Measurements from ENCODE around the gene SPATA7.

SPATA7 gene

DNA sequence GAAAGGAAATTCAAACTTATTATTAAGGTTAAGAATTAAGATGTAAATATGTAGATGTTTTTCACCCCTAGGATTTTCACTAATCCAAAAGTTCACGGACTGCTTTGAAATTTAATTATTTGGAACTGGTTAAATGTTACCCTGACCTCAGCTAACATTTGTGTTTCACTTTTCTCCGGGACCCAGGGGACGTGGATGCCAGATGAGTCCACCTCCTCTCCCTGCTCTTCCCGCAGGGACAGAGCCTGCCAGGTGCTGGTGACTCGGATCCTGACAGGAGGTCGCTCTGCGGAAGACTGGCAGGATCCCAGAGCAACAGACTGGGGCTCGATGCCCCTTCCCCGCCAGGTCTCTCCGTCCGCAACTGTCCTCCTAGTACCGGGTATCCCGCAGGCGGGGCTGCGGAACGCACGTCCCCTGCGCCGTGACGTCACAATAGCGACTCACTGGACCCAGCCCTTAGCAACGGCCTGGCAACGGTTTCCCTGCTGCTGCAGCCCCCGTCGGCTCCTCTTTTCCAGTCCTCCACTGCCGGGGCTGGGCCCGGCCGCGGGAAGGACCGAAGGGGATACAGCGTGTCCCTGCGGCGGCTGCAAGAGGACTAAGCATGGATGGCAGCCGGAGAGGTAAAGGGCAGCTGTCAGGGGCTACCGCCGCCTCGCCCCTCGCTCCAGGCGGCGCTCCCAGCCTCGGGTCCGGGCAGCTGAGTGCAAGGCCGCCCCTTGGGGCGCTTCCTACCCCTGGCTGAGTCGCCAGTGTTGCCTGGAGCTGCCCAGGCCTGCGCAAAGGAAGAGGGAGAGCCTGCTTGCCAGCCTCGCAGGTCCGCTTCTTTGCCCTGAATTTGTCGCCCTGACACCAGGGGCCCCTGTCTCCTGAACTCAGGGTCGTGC lies at the start of gene SPATA7:
SPATA7 (plus strand) TSS at position 446 of the 890 bp plus-strand sequence; CDS start at position 608, 162 bp downstream.
- H3K27me3 ChIP-seq (ENCODE audit: control insufficient read depth, insufficient read depth, low read length), result no peaks in the 10 kb centered on the region

DNA sequence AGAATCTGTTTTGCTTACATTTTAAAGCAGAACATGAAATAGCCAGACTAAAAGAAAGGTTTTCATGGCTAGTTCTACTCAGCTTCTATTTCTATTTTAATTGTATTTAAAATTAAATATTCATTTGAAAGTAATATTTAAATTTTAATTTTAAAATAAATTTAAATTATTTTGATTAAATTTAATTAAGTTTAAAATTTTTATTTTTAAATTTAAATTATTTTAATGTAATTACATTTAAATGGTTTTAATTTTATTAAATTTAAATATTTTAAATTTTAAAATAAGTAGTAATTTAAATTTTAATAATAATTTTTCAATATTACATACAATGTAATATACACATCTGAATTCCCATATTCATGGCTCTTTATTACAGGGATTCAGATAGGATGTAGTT lies 45.1 kb upstream of the SPATA7 start:
- Histone ChIP-seq H3K4me1 (ENCODE audit: control insufficient read depth, insufficient read depth, low read length) (no peaks in the 10 kb centered on the region), H3K9ac (ENCODE audit: low read length) (no peak overlapping the region), H3K4me3 (ENCODE audit: low read length) (no peak overlapping the region), H3K27me3 (ENCODE audit: control insufficient read depth, insufficient read depth, low read length) (peaks cover 4% of the 10 kb centered on the region), H3K9me3 (ENCODE audit: control insufficient read depth, low read length) (no peaks in the 10 kb centered on the region), H3K36me3 (ENCODE audit: control insufficient read depth, insufficient read depth, low read length) (no peaks in the 10 kb centered on the region)

More for the DNA sequence above, at the start of gene SPATA7:
- Histone ChIP-seq H3K9me3 (ENCODE audit: control insufficient read depth, low read length) (no peaks in the 10 kb centered on the region), H3K36me3 (ENCODE audit: control insufficient read depth, insufficient read depth, low read length) (no peaks in the 10 kb centered on the region), H3K4me1 (ENCODE audit: control insufficient read depth, insufficient read depth, low read length) (no peaks in the 10 kb centered on the region), H3K9ac (ENCODE audit: low read length) (peak within 1 kb of the TSS; percentile 90), H3K4me3 (ENCODE audit: low read length) (peak within 1 kb of the TSS; percentile 97)

DNA sequence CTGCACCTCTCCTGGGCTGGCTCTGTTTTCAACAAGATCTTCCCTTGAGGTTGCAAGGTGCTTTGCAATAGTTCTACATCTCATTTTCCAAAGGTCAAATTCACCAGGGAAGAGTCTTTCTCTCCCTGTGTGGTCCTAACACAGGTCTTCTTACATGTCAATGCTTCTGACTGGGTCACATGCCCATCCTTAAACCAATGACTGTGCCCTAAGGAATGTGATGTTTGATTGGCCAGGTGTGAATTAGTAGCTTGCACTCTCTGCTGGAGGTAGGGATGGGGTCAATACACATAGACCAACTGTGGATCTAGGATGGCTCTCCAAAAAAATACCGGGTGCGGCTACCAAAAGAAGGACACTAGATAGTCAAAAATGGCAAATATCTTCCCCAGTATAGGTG lies 42.5 kb upstream of the SPATA7 start:
- Histone ChIP-seq H3K4me1 (ENCODE audit: control insufficient read depth, insufficient read depth, low read length) (no peaks in the 10 kb centered on the region), H3K9me3 (ENCODE audit: control insufficient read depth, low read length) (no peaks in the 10 kb centered on the region), H3K4me3 (ENCODE audit: low read length) (no peak overlapping the region), H3K36me3 (ENCODE audit: control insufficient read depth, insufficient read depth, low read length) (no peaks in the 10 kb centered on the region), H3K9ac (ENCODE audit: low read length) (no peak overlapping the region), H3K27me3 (ENCODE audit: control insufficient read depth, insufficient read depth, low read length) (peaks cover 4% of the 10 kb centered on the region)

DNA sequence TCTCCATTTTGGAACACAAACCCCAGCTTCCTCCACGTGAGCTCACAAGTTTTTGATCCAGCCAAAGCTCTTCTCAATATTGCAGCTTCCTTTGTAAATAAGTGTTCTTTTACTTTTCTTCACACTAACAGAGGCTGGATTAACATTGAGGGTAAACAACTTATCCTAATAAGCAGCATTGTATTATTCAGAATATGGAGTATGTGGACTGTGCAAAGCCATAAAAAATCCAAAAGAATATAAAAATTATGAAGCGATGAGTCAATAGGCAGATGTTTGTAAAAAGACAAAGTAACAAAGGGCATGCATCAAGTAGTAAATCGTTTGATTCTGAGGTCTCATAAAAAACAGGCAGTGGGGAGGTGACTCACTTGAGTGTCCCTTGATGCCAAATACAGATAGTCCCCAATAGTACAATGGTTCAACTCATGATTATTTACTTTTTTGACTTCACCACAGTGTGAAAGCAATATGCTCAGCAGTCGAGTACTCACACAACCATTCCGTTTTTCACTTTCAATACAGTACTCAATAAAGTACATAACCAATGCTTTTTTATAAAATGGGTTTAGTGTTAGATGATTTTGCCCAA lies 39.3 kb upstream of the SPATA7 start:
- H3K9ac ChIP-seq (ENCODE audit: low read length), result no peak overlapping the region
- peaks cover 4% of the 10 kb centered on the region for H3K27me3 ChIP-seq (ENCODE audit: control insufficient read depth, insufficient read depth, low read length)
- H3K36me3 ChIP-seq (ENCODE audit: control insufficient read depth, insufficient read depth, low read length), result no peaks in the 10 kb centered on the region
- H3K9me3 ChIP-seq (ENCODE audit: control insufficient read depth, low read length), result no peaks in the 10 kb centered on the region
- no peak overlapping the region for H3K4me3 ChIP-seq (ENCODE audit: low read length)
- H3K4me1 ChIP-seq (ENCODE audit: control insufficient read depth, insufficient read depth, low read length), result no peaks in the 10 kb centered on the region

DNA sequence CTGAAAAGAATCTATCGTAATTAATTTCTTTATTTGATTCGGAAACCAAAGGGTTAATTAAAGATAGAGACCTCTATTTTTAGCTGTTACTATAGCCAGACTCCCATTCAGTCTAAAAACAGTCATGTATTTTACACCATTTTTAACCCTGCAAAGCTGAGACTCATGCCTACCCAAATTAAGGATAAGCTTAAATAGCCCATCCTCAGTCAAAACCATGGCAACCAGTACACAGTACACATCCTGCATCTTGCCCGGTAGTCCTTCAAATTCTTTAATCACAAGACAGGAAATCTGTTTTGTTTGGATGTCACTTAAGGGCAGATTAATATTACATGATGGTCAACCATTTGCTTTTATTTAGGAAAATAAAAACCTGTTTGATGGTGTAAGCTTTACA lies 36.9 kb upstream of the SPATA7 start:
- Histone ChIP-seq H3K4me1 (ENCODE audit: control insufficient read depth, insufficient read depth, low read length) (no peaks in the 10 kb centered on the region), H3K36me3 (ENCODE audit: control insufficient read depth, insufficient read depth, low read length) (no peaks in the 10 kb centered on the region), H3K9ac (ENCODE audit: low read length) (no peak overlapping the region), H3K27me3 (ENCODE audit: control insufficient read depth, insufficient read depth, low read length) (no peaks in the 10 kb centered on the region), H3K4me3 (ENCODE audit: low read length) (no peak overlapping the region), H3K9me3 (ENCODE audit: control insufficient read depth, low read length) (no peaks in the 10 kb centered on the region)

GRCh38 chr14:88351966-88352691 lies 33.3 kb upstream of the SPATA7 start:
- no peaks in the 10 kb centered on the region for H3K4me1 ChIP-seq (ENCODE audit: control insufficient read depth, insufficient read depth, low read length)
- H3K9ac ChIP-seq (ENCODE audit: low read length), result no peak overlapping the region
- H3K36me3 ChIP-seq (ENCODE audit: control insufficient read depth, insufficient read depth, low read length), result no peaks in the 10 kb centered on the region
- no peaks in the 10 kb centered on the region for H3K9me3 ChIP-seq (ENCODE audit: control insufficient read depth, low read length)
- H3K4me3 ChIP-seq (ENCODE audit: low read length), result no peak overlapping the region
- H3K27me3 ChIP-seq (ENCODE audit: control insufficient read depth, insufficient read depth, low read length), result no peaks in the 10 kb centered on the region

DNA sequence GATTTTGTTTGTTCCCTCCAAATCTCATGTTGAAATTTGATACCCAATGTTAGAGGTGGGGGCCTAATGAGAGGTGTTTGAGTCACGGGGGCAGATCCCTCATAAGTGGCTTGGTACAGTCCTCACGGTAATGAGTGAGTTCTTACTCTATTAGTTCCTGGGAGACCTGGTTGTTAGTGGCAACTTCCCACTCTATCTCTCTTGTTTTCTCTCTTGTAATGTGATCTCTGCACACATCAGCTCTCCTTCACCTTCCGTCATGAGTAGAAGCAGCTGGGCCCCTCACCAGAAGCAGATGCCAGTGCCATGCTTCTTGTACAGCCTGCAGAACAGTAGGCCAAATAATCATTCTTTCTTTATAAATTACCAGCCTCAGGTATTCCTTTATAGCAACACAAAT lies 32.8 kb upstream of the SPATA7 start:
- H3K27me3 ChIP-seq (ENCODE audit: control insufficient read depth, insufficient read depth, low read length), result no peaks in the 10 kb centered on the region
- no peak overlapping the region for H3K9ac ChIP-seq (ENCODE audit: low read length)
- no peak overlapping the region for H3K4me3 ChIP-seq (ENCODE audit: low read length)
- no peaks in the 10 kb centered on the region for H3K36me3 ChIP-seq (ENCODE audit: control insufficient read depth, insufficient read depth, low read length)
- H3K9me3 ChIP-seq (ENCODE audit: control insufficient read depth, low read length), result no peaks in the 10 kb centered on the region
- no peaks in the 10 kb centered on the region for H3K4me1 ChIP-seq (ENCODE audit: control insufficient read depth, insufficient read depth, low read length)

DNA sequence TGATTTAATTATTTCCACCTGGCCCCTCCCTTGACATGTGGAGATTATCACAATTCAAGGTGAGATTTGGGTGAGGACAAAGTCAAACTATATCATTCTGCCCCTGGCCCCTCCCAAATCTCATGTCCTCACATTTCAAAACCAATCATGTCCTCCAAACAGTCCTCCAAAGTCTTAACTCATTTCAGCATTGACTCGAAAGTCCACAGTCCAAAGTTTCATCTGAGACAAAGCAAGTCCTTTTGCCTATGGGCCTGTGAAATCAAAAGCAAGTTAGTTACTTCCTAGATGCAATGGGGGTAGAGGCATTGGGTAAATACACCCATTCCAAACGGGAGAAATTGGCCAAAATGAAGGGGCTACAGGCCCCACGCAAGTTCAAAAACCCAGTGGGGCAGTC lies 31.1 kb upstream of the SPATA7 start:
- Histone ChIP-seq H3K9ac (ENCODE audit: low read length) (no peak overlapping the region), H3K36me3 (ENCODE audit: control insufficient read depth, insufficient read depth, low read length) (no peaks in the 10 kb centered on the region), H3K27me3 (ENCODE audit: control insufficient read depth, insufficient read depth, low read length) (no peaks in the 10 kb centered on the region), H3K9me3 (ENCODE audit: control insufficient read depth, low read length) (no peaks in the 10 kb centered on the region), H3K4me1 (ENCODE audit: control insufficient read depth, insufficient read depth, low read length) (no peaks in the 10 kb centered on the region), H3K4me3 (ENCODE audit: low read length) (no peak overlapping the region)

- H3K27me3 ChIP-seq (ENCODE audit: control insufficient read depth, insufficient read depth, low read length), result no peaks in the 10 kb centered on the region
- no peaks in the 10 kb centered on the region for H3K9me3 ChIP-seq (ENCODE audit: control insufficient read depth, low read length)
- no peaks in the 10 kb centered on the region for H3K36me3 ChIP-seq (ENCODE audit: control insufficient read depth, insufficient read depth, low read length)
- no peaks in the 10 kb centered on the region for H3K4me1 ChIP-seq (ENCODE audit: control insufficient read depth, insufficient read depth, low read length)
- H3K4me3 ChIP-seq (ENCODE audit: low read length), result no peak overlapping the region
- H3K9ac ChIP-seq (ENCODE audit: low read length), result no peak overlapping the region
Measured at GRCh38 chr14:88359500-88359899, 26.0 kb upstream of the SPATA7 start.

GRCh38 chr14:88363644-88364043 lies 21.8 kb upstream of the SPATA7 start:
- no peaks in the 10 kb centered on the region for H3K36me3 ChIP-seq (ENCODE audit: control insufficient read depth, insufficient read depth, low read length)
- H3K9ac ChIP-seq (ENCODE audit: low read length), result no peak overlapping the region
- no peaks in the 10 kb centered on the region for H3K4me1 ChIP-seq (ENCODE audit: control insufficient read depth, insufficient read depth, low read length)
- no peak overlapping the region for H3K4me3 ChIP-seq (ENCODE audit: low read length)
- no peaks in the 10 kb centered on the region for H3K9me3 ChIP-seq (ENCODE audit: control insufficient read depth, low read length)
- no peaks in the 10 kb centered on the region for H3K27me3 ChIP-seq (ENCODE audit: control insufficient read depth, insufficient read depth, low read length)

DNA sequence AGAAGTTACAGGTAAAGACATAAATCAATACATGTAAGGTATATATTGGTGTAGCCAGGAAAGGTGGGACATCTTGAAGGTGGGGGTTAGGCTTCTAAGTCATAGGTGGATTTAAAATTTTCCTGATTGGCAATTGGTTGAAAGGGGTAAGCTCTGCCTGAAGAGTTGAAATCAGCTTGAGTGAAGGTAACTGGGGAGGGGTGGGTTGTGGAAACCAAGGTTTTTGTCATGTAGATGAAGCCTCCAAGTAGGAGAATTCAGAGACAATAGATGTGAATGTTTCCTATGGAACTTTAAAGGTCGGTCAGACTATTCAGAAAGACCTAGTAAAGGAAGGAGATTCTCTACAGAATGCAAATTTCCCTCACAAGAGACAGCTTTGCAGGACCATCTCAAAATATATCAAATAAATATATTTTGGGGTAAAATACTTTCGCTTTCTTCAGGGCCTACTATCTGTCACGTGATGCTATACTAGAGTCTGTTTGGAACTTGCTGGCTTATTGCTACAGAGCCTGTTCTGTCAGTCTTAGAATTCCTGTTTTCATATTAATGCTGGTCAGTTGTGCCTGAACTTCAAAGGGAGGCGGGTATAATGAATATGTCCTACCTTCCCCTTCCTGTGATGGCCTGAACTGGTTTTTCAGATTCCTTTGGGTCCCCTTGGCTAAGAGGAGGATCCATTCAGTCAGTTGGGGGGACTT lies 20.6 kb upstream of the SPATA7 start:
- Histone ChIP-seq H3K36me3 (ENCODE audit: control insufficient read depth, insufficient read depth, low read length) (no peaks in the 10 kb centered on the region), H3K27me3 (ENCODE audit: control insufficient read depth, insufficient read depth, low read length) (no peaks in the 10 kb centered on the region), H3K4me1 (ENCODE audit: control insufficient read depth, insufficient read depth, low read length) (no peaks in the 10 kb centered on the region), H3K4me3 (ENCODE audit: low read length) (no peak overlapping the region), H3K9me3 (ENCODE audit: control insufficient read depth, low read length) (no peaks in the 10 kb centered on the region), H3K9ac (ENCODE audit: low read length) (no peak overlapping the region)
